Tibial artery (tissue), 4 donors: ENCODE measurements around the gene HSD3B2.

Experiments used
- DNase-seq, 2 donors: peaks; one replicate each; pipeline ENCODE4 v3.0.0-alpha.2; 2019
- H3K27ac ChIP-seq, 2 donors: fragments of 200-600 bp; sonication (generic) in 1 of 2; 1 replicate in 1 of 2; 2 replicates in 1 of 2; pipeline ENCODE4 v1.5.1; 2018 to 2019; ENCODE audit warnings: mild to moderate bottlenecking in 1 of 2
- H3K27me3 ChIP-seq, 2 donors: fragments of 200-600 bp; sonication (generic) in 1 of 2; one replicate each; pipeline versions ENCODE4 v1.5.1 to v1.6.0; 2016 to 2019
- H3K36me3 ChIP-seq, 3 donors: fragments of 200-600 bp; sonication (generic) in 2 of 3; one replicate each; pipeline ENCODE4 v1.5.1; 2016 to 2019; ENCODE audit warnings: mild to moderate bottlenecking in 2 of 3
- H3K4me1 ChIP-seq, 4 donors: fragments of 200-600 bp; sonication (generic) in 2 of 4; 1 replicate in 3 of 4; 2 replicates in 1 of 4; pipeline ENCODE4 v1.5.1; 2016 to 2019
- H3K4me3 ChIP-seq, 2 donors: fragments of 200-600 bp; sonication (generic) in 1 of 2; 1 replicate in 1 of 2; 2 replicates in 1 of 2; pipeline ENCODE4 v1.5.1; 2018 to 2019; ENCODE audit warnings: mild to moderate bottlenecking in 2 of 2
- H3K9me3 ChIP-seq, 3 donors: fragments of 200-600 bp; sonication (generic) in 1 of 3; one replicate each; pipeline ENCODE4 v1.5.1; 2016 to 2019
- intact Hi-C: fragments of 100-400 bp; cut with DNase I; formaldehyde crosslinking; loops from one replicate; pipeline ENCODE4 v1.15.0; 2023; ENCODE audit warnings: low total_unique reads
- TF ChIP-seq, protein P1 (sequence below), 2 experiments: fragments of 200-600 bp in 1 of 2; fragments of 450-650 bp in 1 of 2; IDR thresholded peaks; one replicate each; pipeline ENCODE4 v1.5.1; 2017 to 2019; ENCODE audit warnings: antibody characterized with exemption in 2 of 2, mild to moderate bottlenecking in 1 of 2, moderate library complexity in 1 of 2

HSD3B2 gene

DNA sequence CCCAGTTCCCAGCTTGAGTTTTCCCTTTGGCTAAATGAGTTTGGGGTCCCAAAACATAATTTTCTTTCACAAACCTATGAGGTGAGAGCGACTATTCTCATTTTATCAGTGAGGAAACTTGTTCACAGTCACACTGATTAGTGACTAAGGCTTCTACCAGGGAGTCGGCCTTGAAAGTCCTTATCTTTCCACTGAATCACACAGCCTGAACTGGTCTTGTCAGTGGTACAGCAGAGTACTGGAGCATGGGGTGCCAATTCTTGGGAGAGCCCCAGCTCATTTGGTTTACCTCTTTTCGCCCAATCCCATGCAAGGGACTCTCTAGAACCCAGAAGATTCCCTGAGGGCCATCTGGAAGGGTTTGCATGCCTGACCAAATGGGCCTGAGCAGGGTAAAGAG is 16.9 kb downstream of the HSD3B2 start:
- no peaks in the 10 kb centered on the region for H3K4me1 ChIP-seq
- H3K4me3 ChIP-seq = no peak overlapping the region
- H3K9me3 ChIP-seq = no peaks in the 10 kb centered on the region
- no peaks in the 10 kb centered on the region for H3K36me3 ChIP-seq
- no peak overlapping the region for H3K27ac ChIP-seq
- DNase-seq = no peak
- H3K27me3 ChIP-seq = no peaks in the 10 kb centered on the region
- TF ChIP-seq, protein P1, sequence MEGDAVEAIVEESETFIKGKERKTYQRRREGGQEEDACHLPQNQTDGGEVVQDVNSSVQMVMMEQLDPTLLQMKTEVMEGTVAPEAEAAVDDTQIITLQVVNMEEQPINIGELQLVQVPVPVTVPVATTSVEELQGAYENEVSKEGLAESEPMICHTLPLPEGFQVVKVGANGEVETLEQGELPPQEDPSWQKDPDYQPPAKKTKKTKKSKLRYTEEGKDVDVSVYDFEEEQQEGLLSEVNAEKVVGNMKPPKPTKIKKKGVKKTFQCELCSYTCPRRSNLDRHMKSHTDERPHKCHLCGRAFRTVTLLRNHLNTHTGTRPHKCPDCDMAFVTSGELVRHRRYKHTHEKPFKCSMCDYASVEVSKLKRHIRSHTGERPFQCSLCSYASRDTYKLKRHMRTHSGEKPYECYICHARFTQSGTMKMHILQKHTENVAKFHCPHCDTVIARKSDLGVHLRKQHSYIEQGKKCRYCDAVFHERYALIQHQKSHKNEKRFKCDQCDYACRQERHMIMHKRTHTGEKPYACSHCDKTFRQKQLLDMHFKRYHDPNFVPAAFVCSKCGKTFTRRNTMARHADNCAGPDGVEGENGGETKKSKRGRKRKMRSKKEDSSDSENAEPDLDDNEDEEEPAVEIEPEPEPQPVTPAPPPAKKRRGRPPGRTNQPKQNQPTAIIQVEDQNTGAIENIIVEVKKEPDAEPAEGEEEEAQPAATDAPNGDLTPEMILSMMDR (IDR thresholded peaks at IDR 0.05) = no peak
- intact Hi-C loops = no loop called here

GRCh38 chr1:119435052-119435451 is 20.1 kb downstream of the HSD3B2 start:
- H3K27ac ChIP-seq = no peak overlapping the region
- H3K36me3 ChIP-seq = no peaks in the 10 kb centered on the region
- intact Hi-C loops = no loop called here
- H3K4me1 ChIP-seq = no peaks in the 10 kb centered on the region
- DNase-seq = no peak
- H3K27me3 ChIP-seq = no peaks in the 10 kb centered on the region
- no peak overlapping the region for H3K4me3 ChIP-seq
- no peaks in the 10 kb centered on the region for H3K9me3 ChIP-seq
- TF ChIP-seq, protein P1 (IDR thresholded peaks at IDR 0.05) = no peak

DNA sequence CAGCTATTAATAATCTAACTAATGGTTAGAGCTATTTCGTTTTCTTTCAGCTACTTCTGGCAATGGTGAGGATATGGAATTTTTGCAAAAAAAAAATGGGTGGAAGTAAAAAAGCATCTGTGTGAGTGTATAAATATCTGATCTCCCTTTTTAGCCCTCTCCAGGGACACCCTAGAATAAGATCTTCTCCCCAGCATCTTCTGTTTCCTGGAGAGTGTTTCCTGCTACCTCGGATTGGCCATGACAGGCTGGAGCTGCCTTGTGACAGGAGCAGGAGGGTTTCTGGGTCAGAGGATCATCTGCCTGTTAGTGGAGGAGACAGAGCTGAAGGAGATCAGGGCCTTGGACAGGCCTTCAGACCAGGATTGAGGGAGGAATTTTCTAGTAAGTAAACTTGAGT is 23.8 kb downstream of the HSD3B2 start:
- H3K27ac ChIP-seq = no peak overlapping the region
- H3K4me1 ChIP-seq = no peaks in the 10 kb centered on the region
- no peaks in the 10 kb centered on the region for H3K27me3 ChIP-seq
- TF ChIP-seq, protein P1 (IDR thresholded peaks at IDR 0.05) = no peak
- H3K9me3 ChIP-seq = no peaks in the 10 kb centered on the region
- no peak for DNase-seq
- H3K36me3 ChIP-seq = no peaks in the 10 kb centered on the region
- intact Hi-C loops = no loop called here
- no peak overlapping the region for H3K4me3 ChIP-seq

DNA sequence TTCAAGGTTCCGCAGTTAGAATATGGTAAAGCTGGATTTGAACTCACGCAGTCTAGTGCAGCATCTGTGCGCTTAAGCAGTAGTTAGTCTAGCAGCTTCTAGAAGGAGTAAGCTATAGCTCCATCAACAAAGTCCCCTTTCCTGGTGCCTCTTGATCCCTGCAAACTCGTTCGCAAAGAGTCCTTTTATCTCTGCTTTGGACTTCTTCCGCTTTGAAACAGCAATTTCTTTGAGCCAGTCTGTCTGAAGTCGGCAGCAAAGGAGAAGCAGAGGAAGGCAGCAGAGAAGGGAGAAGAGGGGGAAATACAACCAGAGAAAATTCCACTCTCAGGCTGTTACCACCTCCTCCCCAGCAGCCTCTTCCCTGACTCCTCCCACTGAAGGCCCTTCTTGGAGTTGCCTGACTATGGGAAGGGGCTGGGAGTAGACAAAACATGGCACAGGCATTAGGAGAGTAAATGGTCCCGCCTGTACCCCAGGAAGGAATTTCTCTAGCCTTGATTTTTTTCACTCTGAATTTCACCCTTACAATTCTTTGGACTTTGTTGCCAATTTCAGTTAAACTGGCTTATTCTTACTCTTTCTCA is 25.9 kb downstream of the HSD3B2 start:
- Histone ChIP-seq H3K27ac (no peak overlapping the region), H3K27me3 (no peaks in the 10 kb centered on the region), H3K36me3 (no peaks in the 10 kb centered on the region), H3K4me1 (no peaks in the 10 kb centered on the region), H3K9me3 (no peaks in the 10 kb centered on the region), H3K4me3 (no peak overlapping the region)
- no peak for DNase-seq
- TF ChIP-seq, protein P1 (IDR thresholded peaks at IDR 0.05) = no peak
- intact Hi-C loops = no loop called here

- H3K27me3 ChIP-seq = no peaks in the 10 kb centered on the region
- H3K4me1 ChIP-seq = no peaks in the 10 kb centered on the region
- DNase-seq = no peak
- intact Hi-C loops = no loop called here
- no peak overlapping the region for H3K27ac ChIP-seq
- no peaks in the 10 kb centered on the region for H3K9me3 ChIP-seq
- TF ChIP-seq, protein P1 (IDR thresholded peaks at IDR 0.05) = no peak
- no peak overlapping the region for H3K4me3 ChIP-seq
- H3K36me3 ChIP-seq = no peaks in the 10 kb centered on the region
Measured at GRCh38 chr1:119442756-119443155, 27.8 kb downstream of the HSD3B2 start.

DNA sequence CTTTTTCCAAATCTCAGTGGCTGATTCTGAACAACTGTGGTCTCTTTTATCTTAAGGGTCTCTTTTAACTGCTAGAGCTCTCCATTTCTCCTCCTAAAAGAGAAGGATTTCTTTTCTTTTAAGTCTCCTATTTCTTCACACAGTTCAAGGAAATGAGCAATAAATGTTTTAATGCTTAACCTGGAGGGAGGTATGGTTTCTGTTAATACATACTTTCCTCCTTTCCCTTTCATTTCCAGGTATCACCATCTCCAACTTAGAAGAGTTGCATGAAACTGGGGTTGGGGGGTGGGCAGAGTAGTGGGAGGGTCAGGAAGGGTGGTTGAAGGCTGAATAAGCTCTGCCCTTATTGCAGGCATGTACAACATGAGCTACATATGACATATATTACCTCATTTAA is 31.4 kb downstream of the HSD3B2 start:
- Histone ChIP-seq H3K36me3 (no peaks in the 10 kb centered on the region), H3K27ac (no peak overlapping the region), H3K27me3 (no peaks in the 10 kb centered on the region), H3K9me3 (no peaks in the 10 kb centered on the region), H3K4me1 (no peaks in the 10 kb centered on the region), H3K4me3 (no peak overlapping the region)
- TF ChIP-seq, protein P1 (IDR thresholded peaks at IDR 0.05) = no peak
- DNase-seq = no peak
- intact Hi-C loops = no loop called here
